H1 (cell line): ENCODE results near the gene ASRGL1. TPM values are rescaled to one million over a fixed set of nuclear protein-coding genes. Genes with fewer than 3 reads are reported as not detected.

Source experiments
- CTCF ChIA-PET: fragments of 300-600 bp; sonication (Branson Sonifier 250); formaldehyde crosslinking; loops from one replicate; lab custom pipeline; 2021; ENCODE audit not compliant: partially characterized antibody; lab: Charles Lee
- POLR2A ChIA-PET: fragments of 300-600 bp; sonication (Branson Sonifier 250); formaldehyde crosslinking; loops from one replicate; lab custom pipeline; 2021; ENCODE audit warnings: inconsistent platforms; ENCODE audit not compliant: partially characterized antibody; lab: Charles Lee
- DNase-seq, 2 experiments: peaks; one replicate each; pipeline versions ENCODE4 v3.0.0 to v3.0.0-alpha.2; 2010 to 2022; ENCODE audit warnings: low spot score in 2 of 2, low read depth in 1 of 2, mixed read lengths in 1 of 2
- FAIRE-seq: peaks from 2 replicates; lab custom pipeline; 2011; peaks lifted over from hg19 to GRCh38; lab: Jason Lieb, UNC
- H2AFZ ChIP-seq: 2 replicates; pipeline ENCODE4 v1.8.1; 2012; ENCODE audit warnings: low read length, inconsistent platforms
- H2AK5ac ChIP-seq: 2 replicates; pipeline ENCODE4 v1.6.1; 2013; ENCODE audit warnings: low read depth, low read length
- H2BK120ac ChIP-seq: replicated peaks from 2 replicates; pipeline ENCODE3; 2013; ENCODE audit warnings: low read depth, low read length, inconsistent platforms
- H2BK12ac ChIP-seq: 2 replicates; pipeline ENCODE4 v1.6.1; 2013; ENCODE audit warnings: low read depth, low read length
- H2BK15ac ChIP-seq: 2 replicates; pipeline ENCODE4 v1.6.1; 2013; ENCODE audit warnings: low read length
- H2BK20ac ChIP-seq: 2 replicates; pipeline ENCODE4 v1.6.1; 2013; ENCODE audit warnings: low read length
- H2BK5ac ChIP-seq: 2 replicates; pipeline ENCODE4 v1.6.1; 2013; ENCODE audit warnings: low read depth, low read length
- H3K14ac ChIP-seq: 2 replicates; pipeline ENCODE4 v1.6.1; 2013; ENCODE audit warnings: inconsistent platforms; ENCODE audit not compliant: insufficient read length
- H3K18ac ChIP-seq: 2 replicates; pipeline ENCODE4 v1.6.1; 2013; ENCODE audit warnings: low read length; ENCODE audit errors: extremely low read depth
- H3K23ac ChIP-seq: 2 replicates; pipeline ENCODE4 v1.6.1; 2013; ENCODE audit warnings: inconsistent platforms; ENCODE audit not compliant: insufficient read length
- H3K23me2 ChIP-seq: 2 replicates; pipeline ENCODE4 v1.6.1; 2013; ENCODE audit warnings: low read depth, low read length
- H3K27ac ChIP-seq: 2 replicates; pipeline ENCODE4 v1.6.1; 2011; ENCODE audit warnings: low read depth, low read length, inconsistent platforms
- H3K27me3 ChIP-seq, 4 experiments: replicated peaks in 1 of 4; 1 replicate in 1 of 4; 2 replicates in 3 of 4; pipeline versions ENCODE4 v1.6.1 to v1.8.1; 2011 to 2013; ENCODE audit warnings: low read length in 3 of 4, mild to moderate bottlenecking in 3 of 4, inconsistent platforms in 2 of 4, mixed read lengths in 2 of 4, moderate library complexity in 1 of 4; ENCODE audit not compliant: control insufficient read depth in 3 of 4, insufficient read depth in 3 of 4; ENCODE audit errors: extremely low read depth in 1 of 4
- H3K36me3 ChIP-seq, 4 experiments: 2 replicates each; pipeline versions ENCODE4 v1.6.1 to v1.8.1; 2011 to 2013; ENCODE audit warnings: mild to moderate bottlenecking in 4 of 4, low read length in 3 of 4, moderate library complexity in 2 of 4, control low read depth in 1 of 4, inconsistent platforms in 1 of 4; ENCODE audit not compliant: insufficient read depth in 4 of 4, control insufficient read depth in 2 of 4
- H3K4ac ChIP-seq: replicated peaks from 2 replicates; pipeline ENCODE3; 2013; ENCODE audit warnings: low read length, low read depth, mixed read lengths, inconsistent platforms; ENCODE audit not compliant: insufficient read length
- H3K4me1 ChIP-seq, 4 experiments: replicated peaks in 1 of 4; 1 replicate in 1 of 4; 2 replicates in 3 of 4; pipeline versions ENCODE4 v1.6.1 to v1.8.1; 2011 to 2013; ENCODE audit warnings: low read length in 3 of 4, inconsistent platforms in 2 of 4, mixed read lengths in 1 of 4; ENCODE audit not compliant: insufficient read depth in 4 of 4, control insufficient read depth in 3 of 4
- H3K4me2 ChIP-seq, 2 experiments: 2 replicates each; pipeline versions ENCODE4 v1.6.1 to v1.8.1; 2011 to 2013; ENCODE audit warnings: low read depth in 2 of 2, low read length in 2 of 2, control low read depth in 1 of 2, inconsistent platforms in 1 of 2, mild to moderate bottlenecking in 1 of 2; ENCODE audit not compliant: insufficient read depth in 1 of 2
- H3K4me3 ChIP-seq, 4 experiments: fragments of 200-600, 300-600 bp in 1 of 4; sonication (generic), shearing (Covaris generic), sonication (Bioruptor Twin) in 1 of 4; 2 replicates each; pipeline versions ENCODE4 v1.5.1 to v1.8.1; 2011 to 2016; ENCODE audit warnings: low read length in 4 of 4, low read depth in 3 of 4, control low read depth in 2 of 4, inconsistent platforms in 2 of 4, mild to moderate bottlenecking in 2 of 4, mixed read lengths in 1 of 4, moderate library complexity in 1 of 4; ENCODE audit not compliant: insufficient read depth in 2 of 4; ENCODE audit errors: extremely low read depth in 1 of 4
- H3K56ac ChIP-seq: replicated peaks from 2 replicates; pipeline ENCODE3; 2013; ENCODE audit warnings: low read depth, mild to moderate bottlenecking, mixed read lengths, low read length, inconsistent platforms; ENCODE audit not compliant: insufficient read length
- H3K79me1 ChIP-seq: 2 replicates; pipeline ENCODE4 v1.6.1; 2013; ENCODE audit warnings: low read depth, low read length, control low read depth
- H3K79me2 ChIP-seq, 2 experiments: 2 replicates each; pipeline versions ENCODE4 v1.6.1 to v1.8.1; 2012 to 2013; ENCODE audit warnings: low read length in 2 of 2, mild to moderate bottlenecking in 2 of 2, inconsistent platforms in 1 of 2; ENCODE audit not compliant: insufficient read depth in 2 of 2, control insufficient read depth in 1 of 2
- H3K9ac ChIP-seq, 4 experiments: replicated peaks in 1 of 4; 1 replicate in 1 of 4; 2 replicates in 3 of 4; pipeline versions ENCODE4 v1.6.1 to v1.8.1; 2011 to 2013; ENCODE audit warnings: low read depth in 3 of 4, low read length in 3 of 4, control low read depth in 2 of 4, mild to moderate bottlenecking in 2 of 4, moderate library complexity in 2 of 4, inconsistent platforms in 1 of 4; ENCODE audit errors: extremely low read depth in 1 of 4
- H3K9me3 ChIP-seq, 2 experiments: 2 replicates each; pipeline versions ENCODE4 v1.6.1 to v1.8.1; 2012 to 2013; ENCODE audit warnings: mild to moderate bottlenecking in 2 of 2, moderate library complexity in 2 of 2, control low read depth in 1 of 2, inconsistent platforms in 1 of 2, low read depth in 1 of 2, low read length in 1 of 2, mixed read lengths in 1 of 2; ENCODE audit not compliant: insufficient read depth in 2 of 2
- H4K20me1 ChIP-seq, 2 experiments: replicated peaks in 1 of 2; 2 replicates each; pipeline versions ENCODE3 to v1.8.1; 2011 to 2013; ENCODE audit warnings: inconsistent platforms in 2 of 2, low read length in 2 of 2, mild to moderate bottlenecking in 1 of 2; ENCODE audit not compliant: insufficient read depth in 2 of 2, control insufficient read depth in 1 of 2
- H4K5ac ChIP-seq: 2 replicates; pipeline ENCODE4 v1.6.1; 2013; ENCODE audit warnings: low read length, low read depth, mixed read lengths, inconsistent platforms; ENCODE audit not compliant: insufficient read length
- H4K8ac ChIP-seq: 2 replicates; pipeline ENCODE4 v1.8.0; 2013; ENCODE audit warnings: mild to moderate bottlenecking, moderate library complexity, low read length, inconsistent platforms; ENCODE audit not compliant: insufficient read depth; ENCODE audit errors: extremely low read depth
- H4K91ac ChIP-seq: replicated peaks from 2 replicates; pipeline ENCODE3; 2013; ENCODE audit warnings: low read length, mixed read lengths, inconsistent platforms; ENCODE audit not compliant: insufficient read length
- BACH1 ChIP-seq: IDR thresholded peaks from 2 replicates; pipeline ENCODE4 v1.6.1; 2012; ENCODE audit warnings: low read length, improper control_type of control experiment
- CHD1 ChIP-seq: IDR thresholded peaks from 2 replicates; pipeline ENCODE4 v1.6.1; 2012; ENCODE audit warnings: low read depth, low read length, improper control_type of control experiment
- EGR1 ChIP-seq: IDR thresholded peaks from 2 replicates; pipeline ENCODE4 v1.6.1; 2011; ENCODE audit warnings: low read depth, low read length, borderline replicate concordance
- HDAC6 ChIP-seq: IDR thresholded peaks from one replicate; pipeline ENCODE4 v1.7.1; 2012; ENCODE audit warnings: low read depth, mild to moderate bottlenecking, inconsistent platforms, low read length, moderate library complexity
- JUN ChIP-seq: IDR thresholded peaks from 2 replicates; pipeline ENCODE4 v1.6.1; 2011; ENCODE audit warnings: low read depth, mild to moderate bottlenecking, improper control_type of control experiment, low read length
- NRF1 ChIP-seq: IDR thresholded peaks from 2 replicates; pipeline ENCODE4 v1.6.1; 2011; ENCODE audit warnings: mild to moderate bottlenecking, low read depth, low read length, improper control_type of control experiment
- PHF8 ChIP-seq: fragments of 200-600 bp; sonication (generic); conservative IDR thresholded peaks from 2 replicates; pipeline ENCODE4 v1.7.1; 2012; ENCODE audit warnings: low read depth, mild to moderate bottlenecking, inconsistent platforms, low read length, moderate library complexity
- POLR2A ChIP-seq, 2 experiments: IDR thresholded peaks; 1 replicate in 1 of 2; 2 replicates in 1 of 2; pipeline ENCODE4 v1.6.1; 2011; ENCODE audit warnings: low read depth in 2 of 2, low read length in 2 of 2, mild to moderate bottlenecking in 2 of 2; ENCODE audit errors: control extremely low read depth in 1 of 2
- POU5F1 ChIP-seq: IDR thresholded peaks from 2 replicates; pipeline ENCODE4 v1.6.1; 2011; ENCODE audit warnings: low read depth, mild to moderate bottlenecking, low read length, moderate library complexity
- SRF ChIP-seq: IDR thresholded peaks from 2 replicates; pipeline ENCODE4 v1.6.1; 2011; ENCODE audit warnings: mild to moderate bottlenecking, low read depth, low read length, moderate library complexity
- TCF12 ChIP-seq: IDR thresholded peaks from 2 replicates; pipeline ENCODE4 v1.6.1; 2011; ENCODE audit warnings: low read depth, mild to moderate bottlenecking, low read length
- YY1 ChIP-seq: IDR thresholded peaks from 2 replicates; pipeline ENCODE4 v1.6.1; 2011; ENCODE audit warnings: low read depth, mild to moderate bottlenecking, low read length
- ZNF274 ChIP-seq: IDR thresholded peaks from 2 replicates; pipeline ENCODE4 v1.7.0; 2012; ENCODE audit warnings: low read length, borderline replicate concordance; ENCODE audit errors: extremely low read depth
- WGBS, 2 experiments: shearing (Covaris generic) in 1 of 2; methylation state at CpG; one replicate each; pipeline versions ENCODE4 v1.1.6 to v1.1.7; 2013 to 2015; ENCODE audit warnings: low lambda C conversion rate in 2 of 2, mixed read lengths in 2 of 2, inconsistent platforms in 1 of 2, low coverage in 1 of 2, missing lambda C conversion rate in 1 of 2; ENCODE audit not compliant: insufficient replicate concordance in 2 of 2, insufficient coverage in 1 of 2, insufficient read length in 1 of 2; ENCODE audit errors: extremely low coverage in 1 of 2, missing lambda C conversion rate in 1 of 2; 5-methylcytosine and 5-hydroxymethylcytosine counted together
- polyA plus RNA-seq, 7 experiments: library from polyadenylated mRNA; depleted of rRNA in 3 of 7; stranded (reverse) in 5 of 7; unstranded in 2 of 7; fragments of >200 nt in 5 of 7; fragments of 200-250 nt in 2 of 7; gene quantifications; 1 replicate in 5 of 7; 2 replicates in 1 of 7; 4 replicates in 1 of 7; pipeline versions ENCODE4 v1.2.1 to v1.2.3, GENCODE V29; 2011 to 2013; ENCODE audit warnings: missing spikeins in 2 of 7, mixed read lengths in 2 of 7
- total RNA-seq: library from RNA; stranded (reverse); fragmentation: NEBNext Ultra II Directional; extraction: Animal tissue kit (Norgen Biotek cat#: 25700); gene quantifications from 2 replicates; pipeline ENCODE4 v1.2.1, GENCODE V29; 2021

The ASRGL1 gene
- total and polyA plus RNA-seq, 2 of the 8 experiments (the other 6 are each of a cell fraction or from before 2014, with no cell fraction given): 19.9 to 23.5 TPM

GRCh38 chr11:62418136-62418535, 80.9 kb downstream of the ASRGL1 start:
- H3K9me3 ChIP-seq: no peaks in the 10 kb centered on the region
- no peak overlapping the region for H2AK5ac ChIP-seq
- no peak overlapping the region for H3K23ac ChIP-seq
- no peak overlapping the region for H3K4me2 ChIP-seq
- 93% methylated on average over 5 of the region's 5 CpGs; no CpG with 5 or more reads in 1 of the 2 experiments for WGBS, 2 experiments
- TF ChIP-seq TCF12: no peak
- TF ChIP-seq POLR2A (IDR thresholded peaks at IDR 0.05; ENCODE audit: control extremely low read depth in 1 of 2, low read depth in 2 of 2, low read length in 2 of 2): no peak
- no peak for TF ChIP-seq SRF
- no peak for TF ChIP-seq BACH1
- TF ChIP-seq CHD1: no peak
- no peak for TF ChIP-seq PHF8
- no peak for TF ChIP-seq HDAC6
- no peak for TF ChIP-seq EGR1
- TF ChIP-seq ZNF274: no peak
- no peak for TF ChIP-seq NRF1
- no peak for TF ChIP-seq YY1
- TF ChIP-seq JUN: no peak
- no peak for TF ChIP-seq POU5F1
- TF ChIP-seq, all 59 proteins: peak for 0
- Histone ChIP-seq H2BK15ac (no peak overlapping the region), H3K27me3 (peaks cover 0 to 2% (median 2%) of the 10 kb centered on the region in 4 experiments; a peak in 4 of 7 replicates), H4K91ac (no peak overlapping the region), H3K4me1 (0 out of 7 replicates have a peak, but pooled peaks cover 0 to 2% (median 0%) of the 10 kb centered on the region in 4 experiments), H3K4ac (no peak overlapping the region), H2BK120ac (no peak overlapping the region), H3K79me1 (no peaks in the 10 kb centered on the region), H4K20me1 (no peaks in the 10 kb centered on the region), H3K79me2 (no peaks in the 10 kb centered on the region), H4K8ac (no peak overlapping the region), H3K36me3 (no peaks in the 10 kb centered on the region), H2AFZ (no peak overlapping the region), H3K27ac (no peak overlapping the region), H3K14ac (no peak overlapping the region), H2BK12ac (no peak overlapping the region), H3K18ac (no peak overlapping the region), H4K5ac (no peak overlapping the region), H2BK20ac (no peak overlapping the region), H3K9ac (no peak overlapping the region), H3K4me3 (no peak overlapping the region), H3K56ac (no peak overlapping the region), H3K23me2 (peaks cover 2% of the 10 kb centered on the region; the same call in 1 of the 2 replicates), H2BK5ac (no peak overlapping the region)
- DNase-seq (no peak), FAIRE-seq (no peak)
- CTCF ChIA-PET: interaction anchor here (0.9 to 7.5 kb wide), 8 partner anchors 8 to 1939 kb away, joined by 3 to 82 read pairs (median 6); no protein-coding TSS in a partner anchor
- POLR2A ChIA-PET: interaction anchor here (1.0 to 1.8 kb wide), 3 partner anchors 16 to 249 kb away, joined by 3 to 5 read pairs (median 5); no protein-coding TSS in a partner anchor
